NCI-H69 (cell line): ENCODE data around the gene COMMD9.
A peak's percentile ranks its signal among the peaks of the same experiment; 100 is the strongest.

Source experiments
- DNase-seq: peaks from one replicate; lab custom pipeline; 2025; lab: John Stamatoyannopoulos, UW

The COMMD9 gene

DNA sequence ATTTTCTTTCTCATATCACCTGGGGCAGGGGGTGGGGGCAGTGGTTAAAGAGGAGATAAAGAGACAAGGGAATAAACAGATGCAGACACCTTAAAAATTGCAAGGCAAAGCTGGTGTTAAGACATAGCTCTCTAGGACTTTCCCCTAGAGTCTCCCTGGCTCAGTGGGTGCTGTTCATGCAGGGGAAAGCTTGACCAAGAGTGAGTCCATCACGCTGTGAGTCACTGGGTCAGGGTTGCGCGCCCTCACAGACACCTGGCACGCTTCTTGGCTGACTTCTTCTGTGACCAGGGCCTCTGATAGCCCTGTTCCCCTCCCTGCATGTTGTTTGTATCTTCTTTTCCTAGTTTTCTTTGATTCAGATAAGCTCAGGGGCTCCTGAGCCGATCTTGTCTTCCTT is 31.9 kb downstream of the COMMD9 start:
- DNase-seq = no peak

DNA sequence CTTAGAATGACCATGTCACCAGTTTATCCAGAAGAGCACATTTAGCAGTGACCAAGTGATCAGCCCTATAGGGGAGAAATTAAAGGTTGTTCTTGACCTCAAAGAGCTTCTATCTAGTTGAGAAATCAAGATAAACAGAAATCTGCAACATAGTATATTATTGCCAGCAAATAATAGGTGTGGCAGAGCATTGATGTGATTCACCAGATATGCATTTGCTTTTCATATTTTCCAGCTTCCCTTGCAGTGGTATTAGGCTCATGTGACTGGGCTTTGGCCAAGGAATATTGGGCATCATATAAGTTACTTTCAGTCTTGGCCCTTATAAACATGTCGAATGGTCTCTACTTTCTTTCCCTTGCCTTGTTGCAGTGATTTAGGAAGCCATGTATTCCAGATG is 34.5 kb downstream of the COMMD9 start:
- no peak for DNase-seq

DNA sequence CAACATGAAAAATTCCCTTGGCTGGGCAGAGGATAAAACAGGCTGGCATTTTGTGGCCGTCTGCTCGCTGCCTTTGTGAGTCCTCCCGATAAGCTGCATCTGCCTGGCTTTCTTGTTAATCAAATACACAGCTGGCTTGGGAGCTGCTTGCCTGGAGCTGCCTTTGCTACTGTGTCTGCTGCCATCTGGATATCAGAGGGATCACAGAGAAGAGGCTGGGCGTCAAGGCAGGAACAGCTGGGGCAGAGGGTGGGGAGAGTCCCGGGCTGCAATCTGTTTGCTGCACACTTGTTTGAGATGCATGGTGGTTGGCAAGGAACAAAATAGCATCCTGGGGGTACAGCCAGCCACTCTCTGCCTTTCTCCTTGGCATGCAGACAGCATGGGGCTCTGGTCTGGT is 36.0 kb downstream of the COMMD9 start:
- peak; percentile 94 for DNase-seq

DNA sequence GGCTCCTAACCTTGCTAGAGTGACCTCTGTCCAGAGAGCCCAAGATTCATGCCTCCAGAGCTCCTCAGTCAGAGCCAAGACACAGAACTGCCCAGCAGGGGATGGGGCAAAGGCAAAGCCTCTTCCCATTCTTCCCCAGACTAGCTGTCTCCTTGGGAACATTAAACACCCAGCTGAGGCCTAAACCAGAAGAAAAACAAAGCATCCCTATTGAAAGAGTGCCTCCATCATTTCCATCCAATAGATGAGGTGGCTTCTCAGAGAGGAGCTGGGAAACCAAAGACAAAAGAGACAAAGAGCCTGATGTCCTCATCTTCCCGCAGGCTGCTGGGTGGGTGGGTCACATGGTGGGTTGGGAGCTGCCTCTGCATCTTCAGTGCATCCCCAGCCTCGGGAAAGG is 37.4 kb downstream of the COMMD9 start:
- no peak for DNase-seq

DNA sequence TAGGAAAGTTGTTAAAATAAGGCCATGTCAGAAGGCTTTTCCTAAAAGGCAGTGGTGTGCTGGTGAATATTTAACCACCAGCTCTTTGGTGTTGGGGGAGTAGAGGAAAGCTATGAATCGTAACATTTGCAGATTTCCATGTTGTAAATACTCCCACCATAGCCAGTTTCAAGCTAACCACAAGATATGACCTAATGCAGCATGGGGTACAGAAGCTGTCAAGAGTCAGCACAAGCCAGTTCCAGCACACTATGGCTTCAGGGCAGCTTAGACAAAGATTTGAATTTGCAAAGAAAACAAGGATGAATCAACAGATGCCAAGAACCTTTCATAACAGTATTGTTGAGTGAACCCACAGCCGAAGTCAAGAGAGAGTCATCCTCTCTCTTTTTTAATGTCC is 40.0 kb downstream of the COMMD9 start:
- DNase-seq = no peak

DNA sequence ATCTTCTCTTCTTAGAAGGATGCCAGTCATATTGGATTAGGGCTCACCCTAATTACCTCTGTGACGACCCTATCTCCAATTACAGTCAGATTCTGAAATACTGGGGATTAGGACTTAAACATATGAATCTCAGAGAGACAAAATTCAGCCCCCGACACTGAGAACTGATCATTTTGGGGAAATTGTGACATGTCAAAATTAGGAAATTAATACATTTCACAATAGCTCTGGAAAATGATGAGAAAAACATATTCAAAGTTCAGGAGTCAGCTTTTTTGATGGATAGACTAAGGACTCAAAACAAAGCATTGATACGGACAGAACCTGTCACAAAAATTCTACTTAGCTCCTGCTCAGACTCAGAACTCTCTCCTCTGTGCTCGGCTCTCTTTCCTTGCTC is 40.8 kb downstream of the COMMD9 start:
- no peak for DNase-seq

DNA sequence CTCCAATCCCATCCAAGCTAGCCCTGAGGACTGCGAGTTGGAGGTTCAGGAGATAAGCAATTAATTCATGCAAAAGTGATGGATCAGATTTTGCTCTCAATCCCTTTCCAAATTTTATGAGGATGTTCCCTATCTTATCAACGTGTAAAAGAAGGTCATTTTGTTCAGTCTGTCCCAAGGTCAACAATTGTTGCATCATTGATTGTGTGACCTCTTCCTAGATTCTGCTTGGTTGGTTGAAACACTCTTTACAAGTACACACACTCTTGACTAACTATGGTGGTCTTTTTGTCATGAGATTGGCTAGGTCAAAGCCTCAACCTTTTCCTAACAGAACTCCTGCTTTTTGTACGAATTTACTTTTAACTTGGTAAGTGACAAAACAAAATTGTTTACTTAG is 41.7 kb downstream of the COMMD9 start:
- DNase-seq = no peak

DNA sequence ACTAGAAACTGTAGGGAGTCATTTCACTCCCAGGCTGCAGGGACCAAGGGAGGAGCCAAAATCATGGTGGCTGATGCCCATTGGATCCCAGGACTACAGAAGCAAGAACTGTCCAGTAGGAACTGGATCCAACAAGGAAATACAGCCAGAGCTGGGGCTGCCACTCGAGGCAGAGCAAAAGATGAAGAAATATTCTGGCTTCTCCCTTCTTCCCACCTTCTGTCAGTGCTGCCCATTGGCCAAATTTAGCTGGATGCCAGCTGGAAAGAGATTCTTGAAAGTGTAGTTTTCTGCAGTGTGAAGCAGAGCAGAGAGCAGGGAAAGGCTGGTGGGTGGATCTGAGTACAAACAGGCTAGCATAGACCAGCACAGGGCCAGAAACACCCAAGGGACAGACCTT is 45.6 kb downstream of the COMMD9 start:
- no peak for DNase-seq

DNA sequence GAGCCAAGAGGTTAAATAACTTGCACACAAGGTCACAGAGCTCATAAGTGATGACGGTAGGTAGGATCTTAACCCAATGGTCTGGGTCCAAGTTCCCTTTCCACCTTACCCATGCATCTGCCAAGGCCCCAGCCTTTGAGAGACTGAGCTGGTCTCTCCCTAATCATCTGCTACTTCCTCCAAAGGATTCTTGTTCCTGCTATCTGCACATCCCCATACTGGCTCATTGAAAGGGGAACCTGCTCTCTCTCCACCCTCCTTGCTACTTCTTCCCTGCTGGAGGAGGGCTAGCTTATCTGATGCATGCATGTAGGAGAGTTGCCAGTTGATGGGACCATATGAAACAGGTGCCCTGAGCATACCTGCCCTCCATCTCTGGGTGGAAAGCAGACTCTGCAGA is 47.7 kb downstream of the COMMD9 start:
- no peak for DNase-seq

DNA sequence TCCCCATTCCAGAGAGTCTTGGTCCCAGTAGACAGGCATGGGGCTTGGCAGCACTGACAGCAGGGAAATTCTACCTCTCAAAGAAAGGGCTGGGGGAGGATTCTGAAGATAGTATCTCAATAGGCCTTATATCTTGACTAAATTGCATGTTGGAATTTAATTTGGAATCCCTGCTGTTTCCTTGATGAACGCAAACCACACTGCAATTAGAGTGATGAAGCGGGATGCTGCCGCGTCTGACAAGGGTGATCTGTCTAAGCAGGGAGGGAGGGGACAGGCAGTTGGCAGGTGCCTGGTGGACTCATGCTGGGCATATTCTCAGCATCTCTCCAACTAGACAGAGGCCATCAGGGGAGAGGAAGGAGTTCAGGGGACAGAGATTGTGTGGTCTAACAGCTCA is 48.4 kb downstream of the COMMD9 start:
- DNase-seq = peak; percentile 83

DNA sequence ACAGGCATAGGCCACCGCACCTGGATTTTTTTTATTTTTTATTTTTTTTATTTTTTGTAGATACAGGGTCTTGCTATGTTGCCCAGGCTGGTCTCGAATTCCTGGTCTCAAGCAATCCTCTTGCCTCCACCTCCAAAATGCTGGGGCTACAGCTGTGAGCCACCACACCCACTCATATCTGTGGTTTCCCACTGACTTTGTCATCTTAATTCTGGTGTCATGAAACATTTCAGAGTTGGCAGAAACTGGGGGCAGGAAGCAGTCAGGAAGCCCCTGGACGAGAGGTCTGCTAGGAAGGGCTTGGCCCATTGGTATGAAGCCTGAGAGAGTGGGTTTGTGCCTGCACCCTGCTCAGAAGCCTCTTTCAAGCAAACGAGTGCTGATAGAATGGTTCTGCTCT is 49.1 kb downstream of the COMMD9 start:
- DNase-seq = no peak

DNA sequence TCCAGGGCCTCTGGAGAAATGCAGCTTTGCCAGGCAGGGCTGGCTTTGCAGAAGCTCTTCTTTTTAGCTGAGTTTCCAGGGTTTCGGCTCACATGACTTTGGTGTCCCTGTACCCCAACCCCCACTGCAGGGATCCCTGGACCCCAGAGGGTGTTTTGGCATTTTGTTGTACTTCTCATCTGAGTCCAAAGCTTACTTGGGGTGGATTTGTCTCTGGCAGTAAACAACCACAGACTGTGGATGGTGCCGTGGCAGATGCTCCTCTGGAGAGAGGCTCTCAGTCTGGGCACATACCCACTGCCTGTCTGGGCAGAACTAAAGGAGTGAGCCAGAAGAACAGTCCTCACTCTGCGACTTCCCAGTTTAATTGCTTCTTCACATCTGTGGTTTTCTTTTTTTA is 49.6 kb downstream of the COMMD9 start:
- no peak for DNase-seq

DNA sequence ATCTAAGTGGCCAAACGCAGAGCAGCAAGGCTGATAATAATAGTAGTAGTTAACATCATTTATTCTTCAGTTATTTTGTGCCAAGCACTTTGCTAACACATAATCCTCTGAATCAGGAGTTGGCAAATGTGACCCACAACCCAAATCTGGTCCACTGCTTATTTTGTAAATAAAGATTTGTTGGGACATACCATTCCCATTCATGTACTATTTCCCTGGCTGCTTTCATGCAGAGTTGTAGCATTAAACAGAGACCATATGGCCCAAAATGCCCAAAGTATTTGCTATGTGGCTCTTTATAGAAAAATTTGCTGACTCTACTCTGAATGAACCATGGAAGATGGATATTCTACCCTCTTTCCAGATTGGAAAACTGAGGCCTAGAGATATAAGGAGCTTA is 50.3 kb downstream of the COMMD9 start:
- DNase-seq = no peak

DNA sequence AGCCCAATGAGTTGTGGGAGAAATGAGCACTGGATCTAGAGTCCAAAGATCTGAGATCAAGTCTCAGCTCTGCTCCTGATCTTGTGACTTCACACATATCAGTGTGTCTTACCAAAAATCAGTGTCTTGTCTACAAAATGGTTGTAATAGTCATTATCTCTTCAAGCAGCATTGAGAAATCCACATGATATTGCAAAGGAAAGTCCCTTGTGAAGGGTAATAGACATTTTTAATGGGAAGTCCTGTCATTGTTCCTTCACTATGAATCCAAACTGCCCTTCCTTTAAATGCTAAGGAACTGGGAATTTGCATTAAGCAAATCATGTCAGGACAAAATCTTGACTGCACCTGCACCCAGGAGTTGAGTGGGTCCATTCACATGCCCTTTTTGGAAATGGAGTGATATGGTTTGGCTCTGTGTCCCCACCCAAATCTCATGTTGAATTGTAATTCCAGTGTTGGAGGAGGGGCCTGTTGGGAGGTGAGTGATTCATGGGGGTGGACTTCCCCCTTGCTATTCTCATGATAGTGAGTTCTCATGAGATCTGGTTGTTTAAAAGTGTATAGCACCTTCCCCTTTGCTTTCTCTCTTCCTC is 51.1 kb downstream of the COMMD9 start:
- DNase-seq = no peak

DNA sequence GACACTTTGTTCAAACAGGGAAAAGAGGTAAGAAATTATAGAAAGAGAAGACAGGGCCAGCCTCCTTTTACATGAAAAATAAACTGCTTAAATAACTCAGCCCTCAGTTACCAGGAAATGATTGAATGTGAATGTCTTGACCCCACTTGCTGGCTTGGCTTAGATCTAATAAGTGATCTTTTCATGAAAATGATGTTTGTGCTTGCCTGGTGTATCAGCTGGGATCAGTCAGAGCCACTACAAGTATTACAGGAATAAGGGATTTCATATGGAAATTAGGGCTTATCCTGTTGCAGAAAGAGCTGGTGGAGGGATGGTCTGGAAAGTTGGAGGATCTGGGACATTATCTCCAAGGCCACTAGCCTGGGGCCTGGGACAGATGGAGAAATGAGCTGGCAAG is 51.8 kb downstream of the COMMD9 start:
- no peak for DNase-seq

DNA sequence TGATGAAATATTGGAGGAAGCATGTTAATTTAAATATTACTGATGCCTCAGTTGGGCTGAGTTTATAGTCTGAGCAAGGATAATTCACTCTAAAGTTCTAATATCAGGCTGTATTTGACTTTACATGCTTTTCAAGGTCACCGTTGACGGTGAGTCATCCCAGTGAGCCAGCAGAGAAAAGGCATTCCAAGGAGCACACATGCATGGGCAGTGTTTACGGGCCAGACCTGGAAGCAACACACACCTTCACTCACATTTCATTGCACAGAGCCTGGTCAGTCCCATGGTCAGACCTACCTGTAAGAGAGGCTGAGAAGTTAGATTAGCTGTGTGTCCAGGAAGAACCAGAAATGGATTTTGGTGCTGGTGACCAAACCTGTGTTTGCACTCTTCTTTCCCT is 53.5 kb downstream of the COMMD9 start:
- DNase-seq = no peak

DNA sequence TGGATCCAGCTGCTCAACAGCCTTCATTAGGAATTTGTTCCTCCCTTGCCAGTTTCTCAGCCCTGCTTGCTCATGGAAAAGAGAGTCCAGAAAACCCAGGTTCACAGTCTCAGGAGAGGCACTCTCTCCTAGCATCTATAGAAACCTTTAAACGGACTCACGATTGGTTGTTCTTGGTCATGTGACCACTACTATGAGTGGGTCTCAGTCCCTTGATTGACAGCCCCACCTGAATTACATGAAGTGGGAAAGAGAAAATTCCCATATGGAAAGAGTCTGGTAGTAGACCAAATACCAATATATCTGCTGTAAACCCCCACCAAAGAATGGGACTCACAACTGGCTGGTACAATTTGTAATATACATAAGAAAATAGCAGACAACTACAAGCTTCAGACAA is 54.4 kb downstream of the COMMD9 start:
- DNase-seq = no peak

DNA sequence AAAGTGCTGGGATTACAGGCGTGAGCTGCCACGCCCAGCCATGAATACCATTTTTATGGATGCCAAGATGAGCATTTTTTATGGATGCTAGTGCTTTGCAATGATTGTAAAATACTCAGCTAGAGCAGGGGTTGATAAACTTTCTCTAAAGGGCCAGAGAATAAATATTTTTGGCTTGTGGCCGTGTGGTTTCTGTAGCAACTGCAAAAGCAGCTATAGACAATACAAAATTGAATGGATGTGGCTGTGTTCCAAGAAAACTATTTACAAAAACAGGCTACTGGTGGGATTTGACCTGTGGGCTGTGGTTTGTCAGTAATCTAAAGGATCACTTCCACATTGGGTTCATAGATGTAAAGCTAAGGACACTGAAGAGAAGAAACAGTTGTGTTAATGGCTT is 56.0 kb downstream of the COMMD9 start:
- peak; percentile 64 for DNase-seq

DNA sequence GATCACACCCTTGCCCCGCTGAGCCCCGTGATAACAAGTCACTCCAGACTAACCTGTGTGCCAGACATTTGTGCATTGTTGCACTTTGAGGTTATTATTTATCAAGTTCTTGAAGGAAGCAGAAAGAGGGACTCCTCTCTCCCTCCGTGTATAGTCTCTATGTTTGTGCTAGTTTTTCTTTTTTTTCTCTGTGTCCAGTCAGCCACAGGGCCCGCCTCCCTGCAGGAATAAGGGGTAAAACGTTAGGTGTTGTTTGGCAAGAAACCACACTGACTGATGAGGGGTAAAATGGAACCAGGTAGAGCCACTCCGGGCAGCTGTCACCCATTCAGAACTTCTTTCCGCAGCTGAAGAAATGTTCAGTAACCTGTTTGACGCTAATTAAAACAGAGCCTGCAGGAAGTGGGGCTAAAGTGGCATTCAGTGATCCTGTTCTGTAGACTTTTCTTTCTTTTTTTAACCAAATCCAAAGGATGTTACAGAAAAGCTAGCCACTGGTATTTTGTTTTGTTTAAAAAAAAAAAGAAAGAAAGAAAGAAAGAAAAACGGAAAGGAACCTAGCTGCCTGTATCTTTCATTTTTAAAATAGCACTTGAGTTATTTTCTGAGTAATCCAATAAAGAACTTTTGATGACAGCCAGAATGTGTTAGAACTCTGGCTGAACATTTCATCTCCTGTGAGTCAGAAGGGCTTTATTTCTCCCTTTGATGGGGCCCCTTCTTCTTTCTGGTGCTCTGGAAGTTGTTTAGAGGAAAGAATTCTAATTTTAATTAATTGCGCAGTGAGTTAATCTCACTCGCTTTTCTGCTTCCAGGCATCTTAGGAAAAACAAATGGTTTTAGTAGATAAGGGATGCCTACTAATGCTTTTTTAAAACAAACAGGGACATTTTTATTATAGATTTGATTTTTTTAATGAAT is 58.2 kb downstream of the COMMD9 start:
- no peak for DNase-seq

DNA sequence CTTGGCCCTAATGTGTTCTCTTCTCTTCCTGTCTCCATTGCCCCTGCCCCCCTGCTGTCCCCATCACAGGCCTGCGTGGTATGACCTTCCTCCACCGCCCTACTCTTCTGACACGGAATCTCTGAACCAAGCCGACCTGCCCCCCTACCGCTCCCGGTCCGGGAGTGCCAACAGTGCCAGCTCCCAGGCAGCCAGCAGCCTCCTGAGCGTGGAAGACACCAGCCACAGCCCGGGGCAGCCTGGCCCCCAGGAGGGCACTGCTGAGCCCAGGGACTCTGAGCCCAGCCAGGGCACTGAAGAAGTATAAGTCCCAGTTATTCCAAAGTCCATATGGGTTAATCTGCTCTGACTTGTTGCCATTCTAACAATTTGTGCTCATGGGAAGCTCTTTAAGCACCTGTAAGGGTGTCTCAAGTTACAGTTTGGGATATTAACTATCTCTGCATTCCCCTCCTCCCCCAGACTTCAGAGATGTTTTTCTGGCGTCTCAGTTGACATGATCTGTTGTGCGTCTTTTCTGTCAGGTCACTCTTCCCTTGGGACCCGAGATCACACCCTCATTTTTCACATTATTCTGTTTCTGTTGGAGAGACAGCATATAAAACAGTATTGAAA is 60.0 kb downstream of the COMMD9 start:
- DNase-seq = no peak

DNA sequence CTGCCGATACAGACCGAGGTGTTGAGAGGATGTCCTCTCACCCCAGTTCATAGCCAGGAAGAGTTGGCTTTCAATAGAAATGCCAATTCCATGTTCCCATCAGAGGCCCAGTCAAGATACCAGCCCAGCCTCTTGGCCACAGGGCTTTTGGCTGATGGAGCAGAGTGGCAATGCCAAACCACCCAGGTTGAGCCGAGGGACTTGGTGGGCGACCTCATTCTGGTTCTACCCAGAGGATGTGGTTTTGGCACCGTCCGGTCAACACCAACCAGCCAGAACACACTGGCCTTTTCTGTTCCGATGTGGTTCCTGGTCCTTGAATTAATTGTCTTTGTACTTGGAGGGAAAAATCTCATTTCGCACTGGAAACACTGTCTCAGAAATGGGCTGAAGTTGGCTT is 60.5 kb downstream of the COMMD9 start:
- no peak for DNase-seq

DNA sequence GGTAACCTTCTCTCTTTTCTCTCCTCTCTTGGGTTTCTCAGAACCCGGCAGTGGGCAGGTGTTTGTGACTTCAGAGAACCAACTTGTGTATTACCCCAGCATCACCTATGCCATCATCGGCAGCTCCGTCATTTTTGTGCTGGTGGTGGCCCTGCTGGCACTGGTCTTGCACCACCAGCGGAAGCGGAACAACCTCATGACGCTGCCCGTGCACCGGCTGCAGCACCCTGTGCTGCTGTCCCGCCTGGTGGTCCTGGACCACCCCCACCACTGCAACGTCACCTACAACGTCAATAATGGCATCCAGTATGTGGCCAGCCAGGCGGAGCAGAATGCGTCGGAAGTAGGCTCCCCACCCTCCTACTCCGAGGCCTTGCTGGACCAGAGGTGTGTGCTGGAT is 62.2 kb downstream of the COMMD9 start:
- no peak for DNase-seq

DNA sequence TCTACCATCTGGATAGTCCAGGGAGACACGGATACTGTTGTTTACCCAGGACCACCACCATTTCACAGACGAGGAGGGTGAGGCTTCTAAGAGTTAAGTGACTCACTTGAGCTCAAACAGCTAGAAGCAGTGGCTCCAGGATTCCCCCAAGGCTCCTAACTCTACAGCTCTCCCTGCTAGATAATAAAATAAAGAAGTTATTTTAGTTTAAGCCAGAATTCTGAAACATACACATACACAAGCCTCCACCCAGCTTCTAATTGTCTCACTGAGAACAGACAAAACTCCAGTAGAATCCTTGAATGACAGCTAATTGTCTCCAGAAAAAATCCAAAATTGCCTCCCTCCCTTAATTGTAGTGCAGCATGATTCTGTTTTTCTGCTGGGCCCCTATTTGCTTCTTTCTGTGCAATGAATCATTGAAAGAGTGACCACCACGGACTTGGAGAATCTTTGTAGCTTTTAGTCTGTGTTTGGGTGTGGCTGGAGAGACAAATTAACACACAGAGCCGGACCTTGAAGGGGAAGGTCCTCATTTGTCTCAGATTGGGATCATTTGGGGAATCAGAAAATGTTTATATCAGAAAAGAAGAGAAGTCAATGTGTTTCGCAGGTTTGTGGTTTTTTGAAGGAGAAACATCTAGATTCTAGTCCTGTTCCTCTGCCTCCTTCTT is 64.9 kb downstream of the COMMD9 start:
- DNase-seq = peak; percentile 10
